GM10847 (cell line): Measurements from ENCODE around the gene TBC1D13.
A peak's percentile ranks its signal among the peaks of the same experiment; 100 is the strongest.

Source experiments
- POLR2A ChIP-seq: IDR thresholded peaks from 2 replicates; pipeline ENCODE4 v1.6.1; 2011; ENCODE audit not compliant: insufficient read length; ENCODE audit errors: extremely low read depth

TBC1D13 gene

DNA sequence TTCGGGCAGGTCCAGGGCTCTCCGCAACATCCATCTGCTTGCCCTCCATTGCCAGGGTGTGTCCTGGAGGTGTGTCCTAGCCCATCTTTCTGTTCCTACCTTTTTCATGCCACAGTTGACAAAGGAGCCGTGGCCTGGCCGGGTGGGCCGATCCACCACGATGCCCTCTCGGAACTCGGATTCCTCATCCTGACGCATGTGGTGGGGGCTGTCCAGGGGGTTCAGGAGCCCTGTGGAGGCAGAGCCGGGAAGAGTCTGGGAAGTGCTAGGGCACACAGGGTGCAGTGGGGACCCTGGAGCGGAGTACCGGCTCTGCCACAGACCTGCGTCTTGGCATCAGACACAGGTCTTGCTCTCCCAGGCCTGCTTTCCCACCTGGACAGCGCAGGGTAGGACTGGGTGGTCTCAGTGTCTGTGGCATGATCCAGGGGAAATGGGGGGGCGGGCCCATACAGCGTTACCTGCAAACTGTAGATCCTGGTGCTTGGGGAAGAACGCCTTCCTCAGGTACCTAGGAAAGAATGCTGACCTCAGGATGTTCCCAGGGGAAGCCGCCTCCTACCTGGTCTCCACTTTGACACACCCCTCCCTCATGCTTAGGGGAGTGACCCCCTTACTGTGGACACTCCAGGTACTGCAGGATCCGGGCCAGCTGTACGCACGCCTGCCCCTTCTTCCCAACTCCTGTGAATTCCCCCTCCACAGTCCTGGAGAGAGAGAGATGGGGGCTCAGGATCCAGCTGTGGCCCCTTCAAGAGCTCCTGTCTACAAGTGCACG, 39.1 kb downstream of the TBC1D13 start:
- TF ChIP-seq POLR2A, result no peak

DNA sequence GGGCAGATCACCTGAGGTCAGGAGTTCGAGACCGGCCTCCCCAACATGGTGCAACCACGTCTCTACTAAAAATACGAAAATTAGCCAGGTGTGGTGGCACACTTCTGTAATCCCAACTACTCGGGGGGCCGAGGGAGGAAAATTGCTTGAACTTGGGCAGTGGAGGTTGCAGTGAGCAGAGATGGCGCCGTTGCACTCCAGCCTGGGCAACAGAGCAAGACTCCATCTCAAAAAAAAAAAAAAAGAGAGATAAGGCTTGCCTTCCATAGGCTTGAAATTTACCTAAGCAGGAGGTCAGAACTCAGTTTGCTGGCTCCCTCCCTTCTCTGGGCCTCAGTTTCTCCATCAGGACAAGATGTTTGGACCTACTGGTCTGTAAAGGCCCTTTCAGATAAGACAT, 41.2 kb downstream of the TBC1D13 start:
- no peak for TF ChIP-seq POLR2A

DNA sequence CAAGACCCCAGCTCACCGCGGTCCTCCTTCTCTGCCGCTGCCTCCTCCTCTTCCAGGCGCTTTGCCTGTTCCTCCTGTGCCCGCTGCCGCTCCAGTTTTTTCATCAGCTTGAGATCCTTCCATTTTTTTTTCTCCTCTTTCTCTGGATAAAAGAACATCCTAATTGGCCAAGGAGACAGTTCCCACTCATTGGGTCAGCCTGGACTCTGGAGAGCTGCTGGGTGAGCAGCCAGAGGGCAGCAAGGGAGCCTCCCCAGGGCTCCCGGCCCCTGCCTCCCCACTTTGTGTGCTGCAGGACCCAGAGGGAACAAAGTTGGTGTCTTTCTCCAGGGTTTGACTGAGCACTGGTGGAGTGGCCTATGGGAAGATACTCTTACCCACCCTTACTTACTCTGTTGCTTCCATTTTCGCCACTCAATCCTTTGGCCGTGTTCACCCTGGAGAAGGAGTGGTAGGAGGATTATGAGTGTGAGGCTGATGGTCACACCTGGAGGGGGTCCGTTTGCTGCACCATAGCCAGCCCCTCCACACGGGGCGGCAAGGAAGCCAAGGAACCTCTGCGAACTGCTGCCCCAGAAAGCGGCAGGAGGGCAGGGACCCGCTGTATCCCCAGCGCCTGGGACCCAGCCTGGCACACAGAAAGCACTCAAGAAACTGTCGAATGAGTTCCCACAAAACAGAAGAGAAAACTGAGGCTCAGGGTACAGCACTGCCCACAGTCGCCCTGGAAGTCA, 41.8 kb downstream of the TBC1D13 start:
- no peak for TF ChIP-seq POLR2A

DNA sequence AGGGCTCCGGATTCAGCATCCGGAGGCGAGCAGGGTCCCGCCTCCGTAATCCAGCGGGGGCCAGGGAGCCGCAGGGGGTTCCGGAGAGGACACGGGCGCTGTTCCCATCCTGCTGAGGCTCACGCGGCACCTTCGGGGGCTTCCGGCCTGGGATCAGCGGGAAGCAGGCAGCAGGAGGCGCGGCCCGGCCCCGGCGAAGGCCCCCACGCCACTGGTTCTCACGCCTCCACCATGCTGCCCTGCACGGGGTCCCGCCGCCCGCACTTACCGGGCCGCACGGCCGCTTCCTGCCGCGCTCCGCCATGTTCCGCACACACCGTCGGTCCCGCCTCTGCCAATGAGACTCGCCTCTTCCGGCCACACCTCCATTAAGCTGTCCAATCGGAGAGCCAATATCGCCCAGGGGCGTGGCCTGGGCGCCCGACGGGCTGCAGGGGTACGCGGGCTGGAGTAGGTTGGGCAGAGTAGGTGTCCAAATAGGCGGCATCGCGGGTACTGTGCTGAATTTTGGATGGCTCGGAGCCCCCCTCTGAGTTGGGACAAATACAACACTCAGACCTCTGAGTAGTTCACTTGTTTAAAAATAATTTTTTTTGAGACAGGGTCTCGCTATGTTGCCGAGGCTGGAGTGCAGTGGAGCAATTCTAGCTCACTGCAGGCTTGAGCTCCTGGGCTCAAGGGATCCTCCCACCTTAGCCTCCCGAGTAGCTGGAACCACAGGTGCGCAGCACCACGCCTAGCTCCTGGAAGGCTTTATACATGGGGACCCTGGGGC, 42.6 kb downstream of the TBC1D13 start, which contains the start of gene SPOUT1:
SPOUT1 (minus strand) TSS at position 318 of the 775 bp plus-strand sequence; CDS start at position 304, 14 bp downstream.
- TF ChIP-seq POLR2A, result peak; percentile 89

DNA sequence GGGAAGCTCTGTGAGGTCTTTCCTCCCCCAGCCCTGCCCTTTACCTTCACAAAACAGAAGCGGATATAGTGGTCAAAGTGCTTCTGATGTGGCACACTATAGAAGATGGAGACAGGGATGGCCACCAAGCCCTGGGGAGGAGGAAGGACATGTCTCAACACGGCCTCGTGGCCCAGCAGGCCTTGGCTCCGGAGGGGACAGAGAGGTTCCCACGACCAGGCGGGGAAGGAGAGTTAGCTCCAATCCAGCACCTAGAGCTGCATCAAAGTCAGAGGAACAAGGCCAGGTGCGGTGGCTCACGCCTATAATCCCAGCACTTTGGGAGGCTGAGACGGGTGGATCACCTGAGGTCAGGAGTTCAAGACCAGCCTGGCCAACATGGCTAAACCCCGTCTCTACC, 46.6 kb downstream of the TBC1D13 start:
- TF ChIP-seq POLR2A, result no peak

DNA sequence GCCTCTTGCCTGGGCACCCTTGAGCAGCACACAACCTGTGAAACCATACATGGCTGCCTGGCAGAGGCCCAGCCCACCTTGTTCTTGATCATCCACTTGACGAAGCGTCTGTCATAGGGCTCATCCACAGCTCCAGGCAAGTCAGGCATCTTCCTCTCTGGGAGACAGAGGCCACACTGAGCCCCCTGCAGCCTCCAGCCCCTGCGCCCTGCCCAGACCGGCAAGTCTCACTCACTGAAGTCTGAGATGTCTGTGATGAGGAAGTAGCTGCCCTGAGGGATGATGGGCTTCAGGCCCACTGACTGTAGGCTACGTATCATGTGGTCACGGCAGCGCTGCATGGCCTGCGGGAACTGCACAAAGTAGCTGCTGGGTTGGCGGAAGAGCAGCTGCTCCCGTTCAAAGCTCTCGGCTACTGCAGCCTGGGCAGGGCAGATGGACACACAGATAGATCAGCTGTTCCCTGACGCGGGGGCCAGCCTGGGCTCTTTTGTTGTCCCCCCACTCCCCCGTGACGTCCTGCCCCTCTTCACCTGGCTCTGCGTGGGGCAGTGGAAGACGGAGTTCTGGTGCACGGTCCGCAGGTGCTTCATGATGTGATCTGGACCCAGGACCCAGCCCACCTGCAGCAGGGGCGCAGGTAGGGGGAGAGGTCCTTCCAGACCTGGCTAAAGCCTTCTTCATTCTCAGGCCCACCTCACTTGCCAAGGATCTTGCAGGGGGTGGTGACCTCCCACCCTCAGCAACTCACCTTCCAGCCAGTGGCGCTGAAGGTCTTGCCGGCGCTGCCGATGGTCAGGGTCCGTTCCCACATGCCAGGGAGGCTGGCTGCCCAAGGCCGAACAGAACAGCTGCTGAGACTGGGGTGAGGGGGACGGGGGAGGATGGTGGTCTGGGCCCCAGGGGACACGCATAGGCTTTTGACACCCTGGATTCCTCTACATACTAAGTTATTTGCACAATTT, 48.5 kb downstream of the TBC1D13 start:
- TF ChIP-seq POLR2A, result no peak

DNA sequence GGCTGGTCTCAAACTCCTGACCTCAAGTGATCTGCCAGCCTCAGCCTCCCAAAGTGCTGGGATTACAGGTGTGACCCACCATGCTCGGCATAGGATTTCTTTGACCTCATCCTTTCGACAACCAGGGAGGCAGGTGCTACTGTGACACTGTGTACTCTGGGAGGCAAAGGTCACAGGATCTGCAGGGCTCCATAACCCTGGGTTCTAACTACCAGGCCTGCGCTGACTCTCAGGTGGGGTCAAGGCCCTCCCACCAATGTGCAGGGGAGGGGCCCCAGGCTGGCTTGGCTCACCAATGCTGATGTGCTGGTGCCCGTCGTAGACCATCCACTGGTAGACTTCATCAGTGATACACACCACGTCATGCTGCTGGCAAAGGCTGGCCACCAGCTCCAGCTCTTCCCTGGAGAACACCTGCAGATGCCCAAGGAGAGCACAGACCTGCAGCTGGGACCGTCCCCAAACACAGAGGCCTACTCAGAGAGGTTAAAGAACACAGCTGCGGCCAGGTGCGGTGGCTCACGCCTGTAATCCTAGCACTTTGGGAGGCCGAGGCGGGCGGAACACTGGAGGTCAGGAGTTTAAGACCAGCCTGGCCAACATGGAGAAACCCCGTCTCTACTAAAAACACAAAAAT, 49.6 kb downstream of the TBC1D13 start:
- TF ChIP-seq POLR2A, result no peak

DNA sequence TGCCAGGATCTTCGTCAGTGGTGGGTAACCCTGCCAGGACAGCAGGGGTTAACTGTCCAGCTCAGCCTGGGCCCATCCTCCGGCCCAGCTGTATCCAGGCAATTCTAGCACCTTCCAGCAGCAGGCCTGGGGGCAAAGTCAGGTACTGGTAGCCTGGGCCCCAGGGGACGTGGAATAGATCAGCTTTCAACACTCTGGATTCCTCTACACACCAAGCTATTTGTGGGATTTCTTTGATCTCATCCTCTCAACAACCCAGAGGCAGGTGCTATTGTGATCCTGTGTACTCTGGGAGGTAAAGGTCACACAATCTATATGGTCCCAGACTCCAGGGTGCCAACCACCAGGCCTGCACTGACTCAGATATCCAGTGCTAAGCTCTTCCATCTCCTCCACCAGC, 51.3 kb downstream of the TBC1D13 start:
- no peak for TF ChIP-seq POLR2A

DNA sequence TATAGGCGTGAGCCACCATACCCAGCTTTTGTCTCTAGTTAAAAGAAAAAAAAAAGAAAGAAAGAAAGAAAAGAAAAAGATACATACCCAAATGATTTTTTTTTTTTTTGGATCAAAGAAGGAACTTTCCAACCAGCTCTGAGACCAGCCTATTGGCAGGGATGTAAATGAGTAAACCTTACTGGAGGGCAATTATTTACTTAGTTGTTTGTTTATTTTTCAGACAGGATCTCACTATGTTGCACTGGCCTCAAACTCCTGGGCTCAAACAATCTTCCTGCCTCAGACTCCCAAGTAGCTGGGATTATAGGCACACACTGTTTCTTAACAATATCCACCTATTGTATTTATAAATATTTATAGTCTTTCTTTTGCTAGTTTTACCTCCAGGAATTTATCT, 53.5 kb downstream of the TBC1D13 start:
- no peak for TF ChIP-seq POLR2A

DNA sequence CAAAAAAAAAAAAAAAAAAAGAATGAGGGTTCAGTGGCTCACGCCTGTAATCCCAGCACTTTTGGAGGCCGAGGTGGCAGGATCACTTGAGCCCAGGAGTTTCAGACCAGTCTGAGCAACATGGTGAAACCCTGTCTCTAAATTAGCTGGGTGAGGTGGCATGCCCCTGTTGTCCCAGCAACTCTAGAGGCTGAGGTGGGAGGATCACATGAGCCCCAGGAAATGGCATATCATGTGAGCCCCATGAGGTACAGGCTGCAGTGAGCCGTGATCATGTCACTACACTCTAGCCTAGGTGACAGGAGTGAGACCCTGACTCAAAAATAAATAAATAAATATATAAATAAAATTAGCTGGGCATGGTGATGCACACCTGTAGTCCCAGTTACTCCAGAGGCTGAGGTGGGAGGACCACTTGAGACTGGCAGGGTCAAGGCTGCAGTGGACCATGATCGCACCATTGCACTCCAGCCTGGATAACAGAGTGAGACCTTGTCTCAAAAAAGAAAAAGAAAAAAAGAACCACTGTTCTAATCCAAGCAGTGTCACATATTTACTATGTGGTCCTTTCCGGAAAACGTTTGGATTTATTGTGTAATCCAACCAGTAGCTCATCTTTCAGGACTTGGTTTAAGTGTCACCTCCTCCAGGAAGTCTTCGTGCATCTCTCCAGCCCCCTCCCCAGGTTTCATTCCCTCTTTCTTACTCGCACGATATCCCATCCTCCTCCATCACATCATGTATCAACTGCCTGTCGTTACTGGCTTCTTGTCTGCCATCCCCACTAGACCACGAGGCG, 54.8 kb downstream of the TBC1D13 start:
- no peak for TF ChIP-seq POLR2A

DNA sequence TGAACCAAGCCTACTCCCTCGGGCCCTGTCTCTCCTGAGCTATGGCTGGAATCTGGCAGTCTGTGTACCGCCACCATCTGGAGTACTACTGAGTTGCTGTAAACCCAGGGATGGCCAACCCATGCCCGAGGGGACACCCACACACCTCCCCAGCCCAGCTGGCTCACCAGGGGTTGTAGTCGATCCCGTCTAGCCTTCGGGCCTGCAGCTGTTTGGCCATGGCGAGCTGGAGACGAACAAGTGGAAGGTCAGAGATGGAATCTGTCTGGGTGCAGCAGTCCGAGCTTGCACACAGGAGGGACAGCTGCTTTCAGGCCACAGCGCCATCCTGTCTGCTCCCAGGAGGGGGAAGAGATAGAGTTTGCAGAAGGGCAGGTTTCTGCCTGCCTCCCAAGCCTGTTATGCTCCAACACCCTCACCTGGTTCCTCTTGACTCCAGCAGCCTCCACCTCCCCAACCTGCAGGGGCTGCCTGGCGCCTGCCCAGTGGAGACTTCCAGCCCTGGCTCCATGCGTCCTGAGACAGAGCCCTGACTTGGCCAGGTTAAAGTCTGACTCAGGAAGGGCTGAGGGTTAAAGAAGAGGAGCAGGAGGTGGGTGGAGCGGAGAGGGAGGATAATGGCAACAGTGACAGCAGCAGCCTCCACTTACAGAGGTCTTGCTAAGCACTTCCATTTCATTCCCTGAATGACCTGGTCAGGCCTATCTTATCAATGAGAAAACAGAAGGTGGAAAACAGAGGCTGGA, 58.3 kb downstream of the TBC1D13 start:
- TF ChIP-seq POLR2A, result no peak

DNA sequence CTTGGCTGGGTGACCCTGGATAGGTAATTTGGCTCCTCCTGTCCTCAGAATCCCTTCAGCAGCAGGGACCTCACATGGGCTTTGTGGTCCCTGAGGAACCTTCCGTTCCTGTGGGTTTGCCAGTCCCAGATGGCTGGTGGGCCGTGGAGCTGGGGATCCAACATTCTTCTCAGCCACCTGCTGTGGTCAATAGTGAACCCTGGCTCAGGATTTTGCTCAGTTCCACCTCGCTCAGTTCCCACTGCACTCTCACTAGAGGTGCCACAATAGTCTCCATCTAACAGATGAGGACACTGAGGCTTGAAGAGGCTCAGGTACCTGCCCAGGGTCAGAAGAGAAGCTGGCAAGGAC, 59.6 kb downstream of the TBC1D13 start:
- TF ChIP-seq POLR2A, result no peak

DNA sequence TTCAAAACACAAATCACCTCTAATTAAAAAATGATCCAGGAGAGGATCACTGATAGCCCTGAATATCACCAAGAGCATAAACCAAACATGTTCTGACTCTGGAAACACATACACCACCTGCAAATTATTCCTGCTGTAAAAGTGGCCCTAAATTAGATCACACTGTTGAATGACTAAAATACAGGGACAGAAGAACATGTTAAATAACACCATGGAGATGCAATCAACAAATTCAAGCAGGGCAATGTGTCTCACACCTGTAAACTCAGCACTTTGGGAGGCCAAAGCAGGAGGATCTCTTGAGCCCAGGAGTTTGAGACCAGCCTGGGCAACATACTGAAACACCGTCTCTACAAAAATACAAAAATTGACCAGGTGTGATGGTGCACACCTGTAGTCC, 60.8 kb downstream of the TBC1D13 start:
- TF ChIP-seq POLR2A, result no peak
